Stimulated activated CD8-positive, alpha-beta memory T cell treated with anti-CD3 and anti-CD28 coated beads, Interleukin-12 subunit alpha, Interleukin-12 subunit beta, amount 100 ng/mL, for 24 hours (primary cell): ENCODE results near the gene MTHFSD.

Source experiments
- DNase-seq: peaks from one replicate; pipeline ENCODE4 v3.0.0-alpha.2; 2020; ENCODE audit errors: extremely low read depth

The MTHFSD gene

GRCh38 chr16:86550281-86550680, 4.8 kb downstream of the MTHFSD start:
- no peak for DNase-seq

- no peak for DNase-seq
These were observed 5.2 kb downstream of the MTHFSD start for GRCh38 chr16:86549893-86550190.

GRCh38 chr16:86549076-86549892, 5.8 kb downstream of the MTHFSD start:
- DNase-seq = peak; percentile 19

GRCh38 chr16:86547286-86547685, 7.7 kb downstream of the MTHFSD start:
- no peak for DNase-seq

GRCh38 chr16:86546638-86547013, 8.4 kb downstream of the MTHFSD start:
- no peak for DNase-seq

- DNase-seq = no peak
These were observed 8.9 kb downstream of the MTHFSD start for GRCh38 chr16:86545954-86546637.

- DNase-seq = no peak
These were observed 9.6 kb downstream of the MTHFSD start for GRCh38 chr16:86545481-86545880.

GRCh38 chr16:86542756-86543750, 12.0 kb downstream of the MTHFSD start:
- no peak for DNase-seq

GRCh38 chr16:86541560-86541959, 13.5 kb downstream of the MTHFSD start:
- DNase-seq = no peak

- no peak for DNase-seq
These were observed 14.1 kb downstream of the MTHFSD start for GRCh38 chr16:86540894-86541293.

- DNase-seq = no peak
These were observed 16.7 kb downstream of the MTHFSD start for GRCh38 chr16:86538196-86538780.

GRCh38 chr16:86537486-86537885, 17.5 kb downstream of the MTHFSD start:
- no peak for DNase-seq

GRCh38 chr16:86536621-86537020, 18.4 kb downstream of the MTHFSD start:
- no peak for DNase-seq

GRCh38 chr16:86534779-86535615, 20.0 kb downstream of the MTHFSD start:
- no peak for DNase-seq

- DNase-seq = no peak
These were observed 21.2 kb downstream of the MTHFSD start for GRCh38 chr16:86533767-86534351.

GRCh38 chr16:86533076-86533475, 22.0 kb downstream of the MTHFSD start:
- no peak for DNase-seq

GRCh38 chr16:86532526-86532815, 22.6 kb downstream of the MTHFSD start:
- no peak for DNase-seq

GRCh38 chr16:86531641-86532525, 23.2 kb downstream of the MTHFSD start:
- no peak for DNase-seq

GRCh38 chr16:86531191-86531545, 23.9 kb downstream of the MTHFSD start:
- no peak for DNase-seq
